Parathyroid adenoma (tissue), 2 donors: ENCODE measurements around the gene SORT1.
A peak's percentile ranks its signal among the peaks of the same experiment; 100 is the strongest.

Source experiments
- H2AFZ ChIP-seq: fragments of 300-600 bp; sonication (generic); one replicate; pipeline ENCODE4 v1.7.0; 2017; ENCODE audit warnings: antibody characterized with exemption, mild to moderate bottlenecking
- H3K27ac ChIP-seq: fragments of 300-600 bp; sonication (generic); one replicate; pipeline ENCODE4 v1.7.0; 2017
- H3K27me3 ChIP-seq: fragments of 300-600 bp; sonication (generic); one replicate; pipeline ENCODE4 v1.7.0; 2017; ENCODE audit warnings: low read length; ENCODE audit not compliant: control insufficient read depth, insufficient read depth
- H3K36me3 ChIP-seq: fragments of 300-600 bp; sonication (generic); one replicate; pipeline ENCODE4 v1.7.0; 2017; ENCODE audit warnings: low read length; ENCODE audit not compliant: control insufficient read depth, insufficient read depth
- H3K4me1 ChIP-seq: fragments of 300-600 bp; sonication (generic); one replicate; pipeline ENCODE4 v1.7.0; 2017; ENCODE audit warnings: control low read depth
- H3K4me2 ChIP-seq: fragments of 300-600 bp; sonication (generic); one replicate; pipeline ENCODE4 v1.7.0; 2017; ENCODE audit warnings: low read length
- H3K4me3 ChIP-seq: fragments of 300-600 bp; sonication (generic); one replicate; pipeline ENCODE4 v1.7.0; 2017; ENCODE audit warnings: low read depth, low read length
- H3K79me2 ChIP-seq: fragments of 300-600 bp; sonication (generic); one replicate; pipeline ENCODE4 v1.7.0; 2017; ENCODE audit warnings: control low read depth
- H3K9ac ChIP-seq: fragments of 300-600 bp; sonication (generic); one replicate; pipeline ENCODE4 v1.7.0; 2017; ENCODE audit warnings: mild to moderate bottlenecking
- H3K9me3 ChIP-seq: fragments of 300-600 bp; sonication (generic); one replicate; pipeline ENCODE4 v1.7.0; 2017; ENCODE audit warnings: low read length; ENCODE audit not compliant: control insufficient read depth
- TF ChIP-seq, protein P1 (sequence below): fragments of 300-600 bp; sonication (generic); IDR thresholded peaks from one replicate; pipeline ENCODE4 v1.7.0; 2017; ENCODE audit warnings: antibody characterized with exemption, mild to moderate bottlenecking
- donor health status: primary hyperparathyroidism.

Gene SORT1

GRCh38 chr1:109394591-109395281 is 3.0 kb downstream of the SORT1 start:
- Histone ChIP-seq H3K79me2 (no peaks in the 10 kb centered on the region), H3K27ac (no peak overlapping the region), H3K9ac (no peak overlapping the region), H3K27me3 (no peaks in the 10 kb centered on the region), H3K36me3 (no peaks in the 10 kb centered on the region), H2AFZ (no peak overlapping the region), H3K9me3 (no peaks in the 10 kb centered on the region), H3K4me3 (no peak overlapping the region), H3K4me1 (peaks cover 5% of the 10 kb centered on the region), H3K4me2 (no peak overlapping the region)
- TF ChIP-seq, protein P1, sequence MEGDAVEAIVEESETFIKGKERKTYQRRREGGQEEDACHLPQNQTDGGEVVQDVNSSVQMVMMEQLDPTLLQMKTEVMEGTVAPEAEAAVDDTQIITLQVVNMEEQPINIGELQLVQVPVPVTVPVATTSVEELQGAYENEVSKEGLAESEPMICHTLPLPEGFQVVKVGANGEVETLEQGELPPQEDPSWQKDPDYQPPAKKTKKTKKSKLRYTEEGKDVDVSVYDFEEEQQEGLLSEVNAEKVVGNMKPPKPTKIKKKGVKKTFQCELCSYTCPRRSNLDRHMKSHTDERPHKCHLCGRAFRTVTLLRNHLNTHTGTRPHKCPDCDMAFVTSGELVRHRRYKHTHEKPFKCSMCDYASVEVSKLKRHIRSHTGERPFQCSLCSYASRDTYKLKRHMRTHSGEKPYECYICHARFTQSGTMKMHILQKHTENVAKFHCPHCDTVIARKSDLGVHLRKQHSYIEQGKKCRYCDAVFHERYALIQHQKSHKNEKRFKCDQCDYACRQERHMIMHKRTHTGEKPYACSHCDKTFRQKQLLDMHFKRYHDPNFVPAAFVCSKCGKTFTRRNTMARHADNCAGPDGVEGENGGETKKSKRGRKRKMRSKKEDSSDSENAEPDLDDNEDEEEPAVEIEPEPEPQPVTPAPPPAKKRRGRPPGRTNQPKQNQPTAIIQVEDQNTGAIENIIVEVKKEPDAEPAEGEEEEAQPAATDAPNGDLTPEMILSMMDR = no peak

- H3K4me2 ChIP-seq = peak overlapping the region; percentile 24
- no peaks in the 10 kb centered on the region for H3K36me3 ChIP-seq
- no peaks in the 10 kb centered on the region for H3K27me3 ChIP-seq
- no peak overlapping the region for H3K9ac ChIP-seq
- peak overlapping the region; percentile 82 for H3K27ac ChIP-seq
- TF ChIP-seq, protein P1 = no peak
- no peak overlapping the region for H3K4me3 ChIP-seq
- peaks cover 5% of the 10 kb centered on the region for H3K4me1 ChIP-seq
- no peak overlapping the region for H2AFZ ChIP-seq
- H3K79me2 ChIP-seq = peaks cover 2% of the 10 kb centered on the region
- H3K9me3 ChIP-seq = no peaks in the 10 kb centered on the region
Observed at GRCh38 chr1:109393617-109394233, 4.0 kb downstream of the SORT1 start.

DNA sequence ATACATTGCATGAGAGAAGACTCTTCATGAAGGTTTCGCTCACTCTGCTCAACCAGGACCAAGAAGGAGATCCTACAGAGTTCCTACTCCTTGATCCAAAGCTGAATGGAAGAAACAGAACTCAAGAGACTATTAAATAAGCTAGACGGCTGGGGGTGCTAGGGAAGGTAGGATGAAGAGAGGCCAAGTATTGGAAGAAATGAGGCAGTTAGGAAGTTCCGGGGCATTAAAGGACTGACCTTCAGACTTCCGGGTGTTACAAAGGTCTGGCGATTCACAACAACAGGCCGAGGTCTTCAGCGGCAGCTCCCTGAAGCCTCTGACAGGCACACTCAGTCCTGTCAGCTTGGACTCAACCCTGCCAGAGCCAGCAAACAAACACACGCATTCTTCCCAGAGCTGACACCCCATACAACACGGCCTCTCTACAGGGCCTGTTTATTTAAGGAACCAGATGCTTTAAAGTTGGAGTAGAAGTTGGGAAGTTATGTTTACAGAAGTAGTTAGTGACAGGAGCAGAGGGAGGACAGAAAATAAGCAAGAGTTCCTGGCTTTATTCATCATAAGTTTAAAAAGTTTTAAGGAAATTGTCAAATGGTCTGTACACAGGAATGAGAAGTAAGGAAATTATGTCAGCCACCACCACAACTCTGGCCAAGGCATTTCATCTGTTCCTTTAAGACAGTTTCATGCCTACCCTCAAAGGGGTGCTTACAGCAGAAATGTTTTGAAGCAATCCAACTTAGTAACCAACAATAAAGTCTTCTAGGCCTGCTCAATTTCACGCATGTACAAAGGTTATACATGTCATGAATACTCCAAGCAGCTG is 4.7 kb downstream of the SORT1 start:
- Histone ChIP-seq H3K27ac (peak overlapping the region; percentile 82), H3K4me3 (no peak overlapping the region), H2AFZ (peak overlapping the region; percentile 72)

GRCh38 chr1:109392037-109392787 is 5.5 kb downstream of the SORT1 start:
- H3K27me3 ChIP-seq = no peaks in the 10 kb centered on the region
- TF ChIP-seq, protein P1 = no peak
- peaks cover 2% of the 10 kb centered on the region for H3K79me2 ChIP-seq
- H3K9ac ChIP-seq = no peak overlapping the region
- H3K9me3 ChIP-seq = no peaks in the 10 kb centered on the region
- no peaks in the 10 kb centered on the region for H3K36me3 ChIP-seq
- peak overlapping the region; percentile 29 for H3K4me2 ChIP-seq
- no peak overlapping the region for H3K4me3 ChIP-seq
- peak overlapping the region; percentile 82 for H3K27ac ChIP-seq
- H2AFZ ChIP-seq = peak overlapping the region; percentile 72
- peaks cover 5% of the 10 kb centered on the region for H3K4me1 ChIP-seq

More for the DNA sequence above, 4.7 kb downstream of the SORT1 start:
- H3K4me2 ChIP-seq = peak overlapping the region; percentile 29
- TF ChIP-seq, protein P1 = no peak
- no peak overlapping the region for H3K9ac ChIP-seq
- H3K36me3 ChIP-seq = no peaks in the 10 kb centered on the region
- H3K79me2 ChIP-seq = peaks cover 2% of the 10 kb centered on the region
- no peaks in the 10 kb centered on the region for H3K27me3 ChIP-seq
- peaks cover 5% of the 10 kb centered on the region for H3K4me1 ChIP-seq
- H3K9me3 ChIP-seq = no peaks in the 10 kb centered on the region
